ENCODE results near the gene CPA1. TPM values are rescaled to one million over a fixed set of nuclear protein-coding genes. Genes with fewer than 3 reads are reported as not detected.

CPA1 gene
- total RNA-seq, 1 experiment from 2014 or later = 7.9 TPM

DNA sequence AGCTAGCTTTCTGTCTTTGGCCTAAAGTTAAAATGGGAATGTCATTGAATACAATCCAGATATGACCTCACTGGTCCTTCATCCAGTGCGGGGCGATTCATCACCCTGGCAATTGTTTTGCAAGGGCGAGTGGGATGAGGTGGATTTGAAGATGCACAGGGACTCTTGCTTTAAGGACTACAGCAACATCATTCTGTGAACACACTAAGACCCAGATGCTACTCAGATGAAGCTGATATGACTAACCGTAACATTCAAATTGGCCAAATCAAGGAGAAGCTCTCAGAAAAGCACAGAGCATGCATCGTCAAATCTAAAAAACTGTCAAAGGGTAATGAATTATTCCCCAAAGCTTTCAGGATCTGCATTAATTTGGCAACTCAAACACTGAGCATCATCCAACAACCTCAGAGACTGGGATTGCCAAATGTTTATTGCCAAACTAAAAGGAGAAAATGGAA, 12.8 kb downstream of the CPA1 start:
- TF ChIP-seq ZNF317 (CRISPR knock-in tag; IDR thresholded peaks at IDR 0.05; ENCODE audit: borderline replicate concordance, low read depth) (no peak), ZNF396 (CRISPR knock-in tag; IDR thresholded peaks at IDR 0.05; ENCODE audit: borderline replicate concordance) (no peak), NR3C1 (CRISPR knock-in tag; conservative IDR thresholded peaks at IDR 0.05; ENCODE audit: low read depth) (no peak), CREB1 (CRISPR knock-in tag; IDR thresholded peaks at IDR 0.05) (no peak), CREM (CRISPR knock-in tag; IDR thresholded peaks at IDR 0.05) (no peak), MYBL2 (CRISPR knock-in tag; IDR thresholded peaks at IDR 0.05) (no peak), ATF1 (CRISPR knock-in tag; IDR thresholded peaks at IDR 0.05) (no peak), JAZF1 (CRISPR knock-in tag; IDR thresholded peaks at IDR 0.05) (no peak), TEAD4 (CRISPR knock-in tag; IDR thresholded peaks at IDR 0.05) (no peak), HMGA2 (CRISPR knock-in tag; IDR thresholded peaks at IDR 0.05) (no peak), GTF2I (CRISPR knock-in tag; conservative IDR thresholded peaks at IDR 0.05) (no peak), RELA (CRISPR knock-in tag; IDR thresholded peaks at IDR 0.05; ENCODE audit: borderline replicate concordance) (no peak)
- TF ChIP-seq, protein P1, sequence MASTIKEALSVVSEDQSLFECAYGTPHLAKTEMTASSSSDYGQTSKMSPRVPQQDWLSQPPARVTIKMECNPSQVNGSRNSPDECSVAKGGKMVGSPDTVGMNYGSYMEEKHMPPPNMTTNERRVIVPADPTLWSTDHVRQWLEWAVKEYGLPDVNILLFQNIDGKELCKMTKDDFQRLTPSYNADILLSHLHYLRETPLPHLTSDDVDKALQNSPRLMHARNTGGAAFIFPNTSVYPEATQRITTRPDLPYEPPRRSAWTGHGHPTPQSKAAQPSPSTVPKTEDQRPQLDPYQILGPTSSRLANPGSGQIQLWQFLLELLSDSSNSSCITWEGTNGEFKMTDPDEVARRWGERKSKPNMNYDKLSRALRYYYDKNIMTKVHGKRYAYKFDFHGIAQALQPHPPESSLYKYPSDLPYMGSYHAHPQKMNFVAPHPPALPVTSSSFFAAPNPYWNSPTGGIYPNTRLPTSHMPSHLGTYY (CRISPR knock-in tag; IDR thresholded peaks at IDR 0.05) = no peak
- TF ChIP-seq, protein P2, sequence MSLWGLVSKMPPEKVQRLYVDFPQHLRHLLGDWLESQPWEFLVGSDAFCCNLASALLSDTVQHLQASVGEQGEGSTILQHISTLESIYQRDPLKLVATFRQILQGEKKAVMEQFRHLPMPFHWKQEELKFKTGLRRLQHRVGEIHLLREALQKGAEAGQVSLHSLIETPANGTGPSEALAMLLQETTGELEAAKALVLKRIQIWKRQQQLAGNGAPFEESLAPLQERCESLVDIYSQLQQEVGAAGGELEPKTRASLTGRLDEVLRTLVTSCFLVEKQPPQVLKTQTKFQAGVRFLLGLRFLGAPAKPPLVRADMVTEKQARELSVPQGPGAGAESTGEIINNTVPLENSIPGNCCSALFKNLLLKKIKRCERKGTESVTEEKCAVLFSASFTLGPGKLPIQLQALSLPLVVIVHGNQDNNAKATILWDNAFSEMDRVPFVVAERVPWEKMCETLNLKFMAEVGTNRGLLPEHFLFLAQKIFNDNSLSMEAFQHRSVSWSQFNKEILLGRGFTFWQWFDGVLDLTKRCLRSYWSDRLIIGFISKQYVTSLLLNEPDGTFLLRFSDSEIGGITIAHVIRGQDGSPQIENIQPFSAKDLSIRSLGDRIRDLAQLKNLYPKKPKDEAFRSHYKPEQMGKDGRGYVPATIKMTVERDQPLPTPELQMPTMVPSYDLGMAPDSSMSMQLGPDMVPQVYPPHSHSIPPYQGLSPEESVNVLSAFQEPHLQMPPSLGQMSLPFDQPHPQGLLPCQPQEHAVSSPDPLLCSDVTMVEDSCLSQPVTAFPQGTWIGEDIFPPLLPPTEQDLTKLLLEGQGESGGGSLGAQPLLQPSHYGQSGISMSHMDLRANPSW (CRISPR knock-in tag; conservative IDR thresholded peaks at IDR 0.05; ENCODE audit: low read depth) = no peak
- TF ChIP-seq, protein P3, sequence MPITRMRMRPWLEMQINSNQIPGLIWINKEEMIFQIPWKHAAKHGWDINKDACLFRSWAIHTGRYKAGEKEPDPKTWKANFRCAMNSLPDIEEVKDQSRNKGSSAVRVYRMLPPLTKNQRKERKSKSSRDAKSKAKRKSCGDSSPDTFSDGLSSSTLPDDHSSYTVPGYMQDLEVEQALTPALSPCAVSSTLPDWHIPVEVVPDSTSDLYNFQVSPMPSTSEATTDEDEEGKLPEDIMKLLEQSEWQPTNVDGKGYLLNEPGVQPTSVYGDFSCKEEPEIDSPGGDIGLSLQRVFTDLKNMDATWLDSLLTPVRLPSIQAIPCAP (CRISPR knock-in tag; IDR thresholded peaks at IDR 0.05) = no peak
- TF ChIP-seq, protein P4, sequence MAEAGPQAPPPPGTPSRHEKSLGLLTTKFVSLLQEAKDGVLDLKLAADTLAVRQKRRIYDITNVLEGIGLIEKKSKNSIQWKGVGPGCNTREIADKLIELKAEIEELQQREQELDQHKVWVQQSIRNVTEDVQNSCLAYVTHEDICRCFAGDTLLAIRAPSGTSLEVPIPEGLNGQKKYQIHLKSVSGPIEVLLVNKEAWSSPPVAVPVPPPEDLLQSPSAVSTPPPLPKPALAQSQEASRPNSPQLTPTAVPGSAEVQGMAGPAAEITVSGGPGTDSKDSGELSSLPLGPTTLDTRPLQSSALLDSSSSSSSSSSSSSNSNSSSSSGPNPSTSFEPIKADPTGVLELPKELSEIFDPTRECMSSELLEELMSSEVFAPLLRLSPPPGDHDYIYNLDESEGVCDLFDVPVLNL (CRISPR knock-in tag; IDR thresholded peaks at IDR 0.05; ENCODE audit: borderline replicate concordance, low read depth) = no peak
- TF ChIP-seq, protein P5, sequence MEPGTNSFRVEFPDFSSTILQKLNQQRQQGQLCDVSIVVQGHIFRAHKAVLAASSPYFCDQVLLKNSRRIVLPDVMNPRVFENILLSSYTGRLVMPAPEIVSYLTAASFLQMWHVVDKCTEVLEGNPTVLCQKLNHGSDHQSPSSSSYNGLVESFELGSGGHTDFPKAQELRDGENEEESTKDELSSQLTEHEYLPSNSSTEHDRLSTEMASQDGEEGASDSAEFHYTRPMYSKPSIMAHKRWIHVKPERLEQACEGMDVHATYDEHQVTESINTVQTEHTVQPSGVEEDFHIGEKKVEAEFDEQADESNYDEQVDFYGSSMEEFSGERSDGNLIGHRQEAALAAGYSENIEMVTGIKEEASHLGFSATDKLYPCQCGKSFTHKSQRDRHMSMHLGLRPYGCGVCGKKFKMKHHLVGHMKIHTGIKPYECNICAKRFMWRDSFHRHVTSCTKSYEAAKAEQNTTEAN (CRISPR knock-in tag; IDR thresholded peaks at IDR 0.05) = no peak
- TF ChIP-seq, protein P6, sequence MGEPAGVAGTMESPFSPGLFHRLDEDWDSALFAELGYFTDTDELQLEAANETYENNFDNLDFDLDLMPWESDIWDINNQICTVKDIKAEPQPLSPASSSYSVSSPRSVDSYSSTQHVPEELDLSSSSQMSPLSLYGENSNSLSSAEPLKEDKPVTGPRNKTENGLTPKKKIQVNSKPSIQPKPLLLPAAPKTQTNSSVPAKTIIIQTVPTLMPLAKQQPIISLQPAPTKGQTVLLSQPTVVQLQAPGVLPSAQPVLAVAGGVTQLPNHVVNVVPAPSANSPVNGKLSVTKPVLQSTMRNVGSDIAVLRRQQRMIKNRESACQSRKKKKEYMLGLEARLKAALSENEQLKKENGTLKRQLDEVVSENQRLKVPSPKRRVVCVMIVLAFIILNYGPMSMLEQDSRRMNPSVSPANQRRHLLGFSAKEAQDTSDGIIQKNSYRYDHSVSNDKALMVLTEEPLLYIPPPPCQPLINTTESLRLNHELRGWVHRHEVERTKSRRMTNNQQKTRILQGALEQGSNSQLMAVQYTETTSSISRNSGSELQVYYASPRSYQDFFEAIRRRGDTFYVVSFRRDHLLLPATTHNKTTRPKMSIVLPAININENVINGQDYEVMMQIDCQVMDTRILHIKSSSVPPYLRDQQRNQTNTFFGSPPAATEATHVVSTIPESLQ (CRISPR knock-in tag; IDR thresholded peaks at IDR 0.05) = no peak
- TF ChIP-seq, protein P7, sequence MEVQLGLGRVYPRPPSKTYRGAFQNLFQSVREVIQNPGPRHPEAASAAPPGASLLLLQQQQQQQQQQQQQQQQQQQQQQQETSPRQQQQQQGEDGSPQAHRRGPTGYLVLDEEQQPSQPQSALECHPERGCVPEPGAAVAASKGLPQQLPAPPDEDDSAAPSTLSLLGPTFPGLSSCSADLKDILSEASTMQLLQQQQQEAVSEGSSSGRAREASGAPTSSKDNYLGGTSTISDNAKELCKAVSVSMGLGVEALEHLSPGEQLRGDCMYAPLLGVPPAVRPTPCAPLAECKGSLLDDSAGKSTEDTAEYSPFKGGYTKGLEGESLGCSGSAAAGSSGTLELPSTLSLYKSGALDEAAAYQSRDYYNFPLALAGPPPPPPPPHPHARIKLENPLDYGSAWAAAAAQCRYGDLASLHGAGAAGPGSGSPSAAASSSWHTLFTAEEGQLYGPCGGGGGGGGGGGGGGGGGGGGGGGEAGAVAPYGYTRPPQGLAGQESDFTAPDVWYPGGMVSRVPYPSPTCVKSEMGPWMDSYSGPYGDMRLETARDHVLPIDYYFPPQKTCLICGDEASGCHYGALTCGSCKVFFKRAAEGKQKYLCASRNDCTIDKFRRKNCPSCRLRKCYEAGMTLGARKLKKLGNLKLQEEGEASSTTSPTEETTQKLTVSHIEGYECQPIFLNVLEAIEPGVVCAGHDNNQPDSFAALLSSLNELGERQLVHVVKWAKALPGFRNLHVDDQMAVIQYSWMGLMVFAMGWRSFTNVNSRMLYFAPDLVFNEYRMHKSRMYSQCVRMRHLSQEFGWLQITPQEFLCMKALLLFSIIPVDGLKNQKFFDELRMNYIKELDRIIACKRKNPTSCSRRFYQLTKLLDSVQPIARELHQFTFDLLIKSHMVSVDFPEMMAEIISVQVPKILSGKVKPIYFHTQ (CRISPR knock-in tag; IDR thresholded peaks at IDR 0.05) = no peak
- TF ChIP-seq, protein P8, sequence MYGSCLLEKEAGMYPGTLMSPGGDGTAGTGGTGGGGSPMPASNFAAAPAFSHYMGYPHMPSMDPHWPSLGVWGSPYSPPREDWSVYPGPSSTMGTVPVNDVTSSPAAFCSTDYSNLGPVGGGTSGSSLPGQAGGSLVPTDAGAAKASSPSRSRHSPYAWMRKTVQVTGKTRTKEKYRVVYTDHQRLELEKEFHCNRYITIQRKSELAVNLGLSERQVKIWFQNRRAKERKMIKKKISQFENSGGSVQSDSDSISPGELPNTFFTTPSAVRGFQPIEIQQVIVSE (CRISPR knock-in tag; IDR thresholded peaks at IDR 0.05; ENCODE audit: borderline replicate concordance) = no peak
- ChIA-PET CTCF (interaction anchor here (1.2 kb wide), 1 partner anchor 12 kb away, joined by 9 read pairs; no protein-coding TSS in a partner anchor), POLR2A (interaction anchor here (0.6 kb wide), 1 partner anchor 596 kb away, joined by 3 read pairs; no protein-coding TSS in a partner anchor)
- no peak overlapping the region for H3K4me3 Mint-ChIP-seq
- H3K4me1 Mint-ChIP-seq = peaks cover 29% of the 10 kb centered on the region
- no peak overlapping the region for H3K27ac Mint-ChIP-seq
- peaks cover 6% of the 10 kb centered on the region for H3K9me3 Mint-ChIP-seq
- no peaks in the 10 kb centered on the region; the same call in 1 of the 2 replicates for H3K27me3 Mint-ChIP-seq (ENCODE audit: low read depth)
- H3K36me3 Mint-ChIP-seq = peaks cover 5% of the 10 kb centered on the region
- ATAC-seq = no peak
- DNase-seq (ENCODE audit: low spot score) = no peak

Data from WTC11 (cell line).